Mesenteric fat pad (tissue), 1 donor: ENCODE data around the gene ARRB1. TPM values are rescaled to one million over a fixed set of nuclear protein-coding genes. Genes with fewer than 3 reads are reported as not detected.
"Not testable (repeated sequence)": the region's sequence is repeated elsewhere in the genome, so short reads cannot be mapped to it uniquely, and the experiment has no call there.

Experiments used
- DNase-seq: peaks from one replicate; pipeline ENCODE4 v3.0.0-alpha.2; 2020; ENCODE audit warnings: low spot score
- total RNA-seq: library from RNA; stranded (reverse); fragmentation: NEBNext Ultra II Directional; extraction: Animal tissue kit (Norgen Biotek cat#: 25700); gene quantifications from one replicate; pipeline ENCODE4 v1.2.1, GENCODE V29; 2021
- donor health status: DM: yes; HTN: yes; CAD: no.

Gene ARRB1
- total RNA-seq, 1 donor from 2014 or later: 112 TPM

DNA sequence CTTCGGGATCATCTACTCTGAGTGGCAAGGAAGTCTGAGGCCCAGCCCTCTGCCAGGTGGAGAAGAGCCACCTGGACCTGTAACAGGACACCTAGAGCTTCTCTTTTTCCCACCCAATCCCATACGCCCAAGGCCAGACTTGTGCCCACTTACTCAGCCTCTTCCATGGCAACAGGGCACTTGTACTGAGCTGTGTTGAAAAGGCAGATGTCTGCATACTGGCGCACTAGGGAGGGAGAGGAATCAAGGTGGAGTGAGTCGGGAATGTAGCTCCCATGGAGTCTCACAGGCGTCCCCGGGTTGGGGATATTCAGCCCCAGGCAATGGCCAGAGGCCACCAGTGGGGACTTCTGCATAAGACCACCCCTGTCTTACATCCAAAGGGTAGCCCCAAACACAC lies 74.8 kb downstream of the ARRB1 start:
- DNase-seq: peak; percentile 28

DNA sequence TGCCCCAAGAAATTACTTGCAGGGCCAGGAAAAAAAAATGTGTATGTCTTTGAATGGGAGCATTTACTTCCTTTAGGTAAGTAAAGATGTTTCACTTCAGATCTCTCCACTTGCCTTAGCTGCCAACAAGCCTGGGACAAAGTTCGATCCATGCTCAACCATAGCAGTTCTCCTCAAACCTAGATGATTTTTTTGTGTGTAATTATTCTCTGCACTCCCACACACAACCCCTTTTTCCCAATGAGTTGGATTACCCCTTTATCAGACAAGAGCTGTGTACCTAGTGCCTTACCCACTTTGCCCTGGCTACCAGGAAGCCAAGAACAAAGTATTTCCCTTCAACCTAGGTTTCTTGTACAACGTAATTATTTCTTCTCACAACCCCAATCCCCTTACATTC lies 75.3 kb downstream of the ARRB1 start:
- DNase-seq: no peak

DNA sequence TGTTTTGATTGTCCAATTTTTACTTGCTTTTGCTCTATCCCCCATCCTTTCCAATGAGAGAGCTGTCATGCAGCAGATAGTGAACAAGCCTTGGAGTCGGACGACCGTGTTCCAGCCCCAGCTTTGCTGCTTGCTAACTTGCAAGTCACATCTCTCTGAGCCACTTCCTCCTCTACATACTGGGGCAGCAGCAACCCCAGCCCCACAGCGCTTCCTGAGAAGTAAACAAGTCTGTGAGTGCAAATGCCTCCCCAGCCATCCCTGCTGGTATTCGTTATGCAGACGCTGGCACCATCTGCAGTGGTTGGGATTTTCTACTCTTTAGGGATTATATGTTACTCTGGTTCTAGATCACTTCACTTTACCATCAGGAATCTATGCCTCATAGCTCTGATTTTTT lies 75.9 kb downstream of the ARRB1 start:
- DNase-seq: peak; percentile 89

DNA sequence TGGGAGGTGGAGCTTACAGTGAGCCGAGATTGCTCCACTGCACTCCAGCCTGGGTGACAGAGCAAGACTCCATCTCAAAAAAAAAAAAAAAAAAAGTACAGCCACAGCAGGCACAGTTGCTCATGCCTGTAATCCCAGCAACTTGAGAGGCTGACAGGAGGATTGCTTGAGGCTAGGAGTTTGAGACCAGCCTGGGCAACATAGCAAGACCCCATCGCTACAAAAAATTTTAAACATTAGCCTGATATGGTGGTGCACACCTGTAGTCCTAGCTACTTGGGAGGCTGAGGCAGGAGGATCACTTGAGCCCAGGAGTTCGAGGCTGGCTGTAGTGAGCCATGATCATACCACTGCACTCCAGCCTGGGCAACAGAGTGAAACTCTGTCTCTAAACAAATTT lies 76.7 kb downstream of the ARRB1 start:
- DNase-seq: not testable (repeated sequence)

DNA sequence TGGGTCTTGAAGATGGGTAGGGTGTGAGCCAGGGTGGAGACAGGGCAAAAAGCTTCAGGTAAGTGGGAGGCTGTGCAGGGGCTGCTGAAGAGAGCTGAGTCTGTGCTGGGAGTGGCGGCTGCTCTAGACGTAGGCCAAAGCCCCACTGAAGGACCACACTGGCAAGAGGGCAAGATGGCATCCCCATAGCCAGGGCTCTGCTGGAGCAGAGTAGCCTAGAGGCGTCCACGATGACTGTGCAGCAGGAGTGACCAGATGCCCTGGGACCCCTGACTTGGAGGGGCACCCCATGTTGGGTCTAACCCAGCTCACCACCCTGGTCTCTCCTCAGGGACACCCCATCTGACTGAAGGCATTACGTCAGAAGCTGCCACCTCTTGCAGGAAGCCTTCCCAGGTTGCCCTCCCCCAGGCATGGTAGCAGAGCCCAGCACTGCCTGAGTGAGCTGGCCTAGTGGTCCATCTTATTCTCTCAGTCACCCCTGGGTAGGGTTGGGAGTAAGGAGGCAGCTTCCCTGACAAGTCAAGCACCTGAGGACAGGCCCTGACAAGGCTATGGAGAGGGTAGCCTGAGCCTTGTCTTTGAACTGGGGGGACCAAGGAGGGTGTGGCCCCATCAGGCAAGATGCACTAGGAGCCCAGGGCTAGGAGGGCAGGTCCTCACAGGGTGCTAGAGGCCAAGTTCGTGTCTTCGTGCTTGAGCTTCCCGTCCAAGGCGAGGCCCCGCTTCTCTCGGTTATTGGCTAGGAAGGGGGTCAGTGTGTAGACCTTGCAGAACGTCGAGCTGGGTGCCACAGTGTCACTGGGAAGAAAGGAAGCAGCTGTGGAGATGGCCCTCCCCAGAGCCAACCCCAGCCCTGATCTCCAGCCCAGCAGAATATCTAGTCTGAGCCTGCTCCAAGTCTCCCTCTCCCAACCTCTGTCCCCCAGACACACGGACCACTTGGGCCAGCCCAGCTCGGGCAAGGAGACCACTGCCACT lies 77.8 kb downstream of the ARRB1 start:
- DNase-seq: peak; percentile 82

DNA sequence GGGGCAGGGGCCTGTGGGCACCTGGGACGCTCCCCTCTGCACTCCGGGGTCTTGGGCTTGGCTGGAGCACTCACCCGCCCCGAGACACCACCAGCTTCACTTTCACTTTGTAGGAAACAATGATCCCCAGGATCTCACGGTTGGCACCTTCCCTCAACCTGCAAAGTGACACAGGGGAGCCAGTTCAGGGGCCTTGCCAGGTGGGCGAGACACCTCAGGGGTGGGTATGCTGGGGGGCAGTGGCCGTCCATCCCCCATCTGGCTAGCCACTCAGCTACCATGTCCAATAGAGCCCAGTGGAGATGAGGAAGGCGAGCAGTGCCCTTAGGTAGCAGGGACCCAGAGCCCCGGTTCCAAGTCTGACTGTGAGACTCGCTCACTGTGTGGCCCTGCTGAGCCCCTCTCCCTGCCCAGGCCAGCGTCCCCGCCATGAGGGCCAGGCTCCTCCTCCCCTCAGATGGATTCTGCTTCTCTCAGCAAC lies 78.6 kb downstream of the ARRB1 start:
- DNase-seq: peak; percentile 73

DNA sequence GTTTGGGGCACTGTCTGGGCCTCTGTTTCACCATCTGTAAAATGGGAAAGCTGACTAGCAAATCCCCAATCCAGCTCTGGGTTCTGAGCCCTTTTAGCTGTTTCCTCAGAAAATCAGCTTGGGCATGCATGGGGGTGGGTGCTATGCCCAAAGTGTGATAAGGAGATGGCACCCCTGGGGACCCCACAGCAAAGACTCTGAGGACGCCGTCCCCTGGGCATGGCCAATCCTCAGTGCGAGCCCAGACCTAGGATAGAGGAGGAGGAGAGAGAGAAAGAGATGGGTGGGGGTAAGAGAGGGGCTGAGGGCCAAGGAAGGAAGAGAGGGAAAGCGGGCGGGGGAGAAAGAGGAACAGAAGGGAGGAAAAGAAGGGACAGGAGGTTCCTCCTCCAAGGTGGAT lies 79.1 kb downstream of the ARRB1 start:
- peak; percentile 55 for DNase-seq

DNA sequence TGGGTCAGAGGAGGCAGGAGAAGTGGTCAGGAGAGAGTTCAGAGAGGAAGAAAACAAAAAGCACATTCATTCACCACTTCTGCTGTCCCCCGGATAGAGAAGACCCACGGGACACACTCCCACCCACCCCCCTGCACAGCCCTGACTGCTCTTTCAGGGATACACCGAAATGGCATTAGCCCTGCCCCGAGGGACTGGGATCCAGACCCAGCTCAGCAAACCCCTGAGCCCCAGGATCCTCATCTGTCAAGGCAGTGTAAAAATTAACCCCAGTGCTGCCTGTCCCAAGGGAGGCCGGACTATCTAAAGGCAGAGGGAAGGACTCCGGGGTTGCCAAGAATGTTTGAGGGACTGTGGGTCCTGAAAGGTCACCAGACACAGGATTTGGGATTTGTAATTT lies 79.7 kb downstream of the ARRB1 start:
- DNase-seq: no peak

DNA sequence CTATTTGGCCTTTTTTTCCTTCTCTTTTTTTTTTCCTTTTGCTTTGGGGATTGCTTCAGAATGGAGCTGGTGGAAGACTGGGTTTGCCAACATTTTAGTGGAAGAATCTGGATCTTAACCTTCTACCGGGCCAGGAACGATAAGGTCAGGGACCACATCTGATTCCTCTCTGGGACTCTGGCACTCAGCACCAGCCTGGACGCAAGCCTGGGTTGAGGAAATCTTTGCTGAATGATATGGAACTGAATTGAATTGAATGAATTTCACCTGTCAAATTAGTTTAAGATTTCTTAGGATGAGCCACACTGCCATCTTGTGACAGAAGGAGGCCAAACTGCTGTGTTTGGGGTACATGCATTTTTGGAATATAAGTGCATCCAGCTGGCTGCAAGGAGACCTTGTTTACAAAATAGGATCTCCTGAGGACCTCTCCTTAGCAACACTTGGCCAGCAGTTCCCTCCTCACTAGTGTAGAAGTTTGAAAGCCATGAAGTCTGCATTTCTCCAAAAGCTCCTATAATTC lies 80.5 kb downstream of the ARRB1 start:
- DNase-seq: no peak

DNA sequence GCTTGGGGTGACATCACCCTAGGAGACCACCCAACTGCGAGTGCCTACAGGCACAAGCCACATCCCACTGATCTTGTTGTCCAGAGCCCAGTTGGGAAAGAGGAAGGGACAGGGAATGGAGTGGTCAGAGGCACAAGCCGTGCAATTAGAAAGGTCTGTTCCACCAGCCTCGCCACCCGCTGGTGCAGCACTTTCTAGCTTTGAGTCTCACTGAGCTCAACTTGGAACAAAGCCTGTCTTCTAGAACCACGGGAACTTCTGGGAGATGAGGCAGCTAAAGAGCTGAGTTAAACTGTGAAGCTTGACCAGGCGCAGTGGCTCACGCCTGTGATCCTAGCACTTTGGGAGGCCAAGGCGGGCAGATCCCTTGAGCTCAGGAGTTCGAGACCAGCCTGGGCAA lies 81.6 kb downstream of the ARRB1 start:
- DNase-seq: no peak

DNA sequence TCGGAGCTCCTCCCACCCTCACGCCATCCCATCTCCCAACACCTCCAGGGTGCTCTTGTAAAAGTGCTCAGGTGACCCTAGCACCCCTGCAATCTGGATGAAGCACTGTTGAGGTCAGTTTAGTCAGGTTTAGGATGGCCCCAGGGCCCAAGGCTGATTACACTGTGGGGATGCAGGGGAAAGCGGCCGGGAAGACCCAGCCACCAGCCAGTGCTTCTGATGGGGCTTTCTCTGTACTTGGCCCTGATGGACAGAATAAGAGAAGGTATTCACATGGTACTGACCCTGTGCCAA lies 82.1 kb downstream of the ARRB1 start:
- no peak for DNase-seq

DNA sequence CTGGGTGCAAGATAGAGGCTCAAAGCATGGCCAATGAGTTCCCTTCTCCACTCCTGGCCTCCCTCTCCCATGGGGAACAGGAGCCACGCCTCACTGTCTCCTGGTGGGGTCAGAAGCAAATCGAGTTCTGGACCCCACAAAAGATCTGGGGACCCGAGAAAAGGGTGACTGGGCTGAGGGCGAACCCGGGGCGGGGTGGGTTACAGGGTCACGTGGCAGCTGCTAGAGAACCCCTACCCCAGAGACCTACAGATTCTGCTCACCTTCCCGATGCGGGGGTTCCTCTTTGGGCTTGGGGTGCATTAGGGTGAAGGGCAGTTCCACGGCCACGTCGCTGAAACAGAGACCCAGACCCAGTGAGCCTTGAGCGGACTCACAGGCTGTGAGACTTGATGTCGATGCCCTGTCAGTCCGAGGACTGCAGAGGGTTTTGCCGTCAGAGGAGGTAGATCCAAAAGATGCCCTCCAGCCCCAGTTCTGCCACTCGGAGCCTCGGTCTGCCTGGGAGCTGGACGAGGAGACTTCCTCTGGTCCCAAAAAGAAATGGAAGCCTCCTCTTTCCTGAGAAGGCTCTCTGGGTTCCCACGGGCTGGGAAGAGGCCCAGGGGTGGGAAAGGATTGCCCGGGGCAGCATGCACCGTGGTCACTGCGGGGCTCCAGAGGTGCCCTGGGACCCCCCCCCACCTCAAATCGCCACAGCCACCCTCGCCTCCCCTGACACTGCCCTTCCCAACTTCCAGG lies 82.7 kb downstream of the ARRB1 start:
- no peak for DNase-seq

DNA sequence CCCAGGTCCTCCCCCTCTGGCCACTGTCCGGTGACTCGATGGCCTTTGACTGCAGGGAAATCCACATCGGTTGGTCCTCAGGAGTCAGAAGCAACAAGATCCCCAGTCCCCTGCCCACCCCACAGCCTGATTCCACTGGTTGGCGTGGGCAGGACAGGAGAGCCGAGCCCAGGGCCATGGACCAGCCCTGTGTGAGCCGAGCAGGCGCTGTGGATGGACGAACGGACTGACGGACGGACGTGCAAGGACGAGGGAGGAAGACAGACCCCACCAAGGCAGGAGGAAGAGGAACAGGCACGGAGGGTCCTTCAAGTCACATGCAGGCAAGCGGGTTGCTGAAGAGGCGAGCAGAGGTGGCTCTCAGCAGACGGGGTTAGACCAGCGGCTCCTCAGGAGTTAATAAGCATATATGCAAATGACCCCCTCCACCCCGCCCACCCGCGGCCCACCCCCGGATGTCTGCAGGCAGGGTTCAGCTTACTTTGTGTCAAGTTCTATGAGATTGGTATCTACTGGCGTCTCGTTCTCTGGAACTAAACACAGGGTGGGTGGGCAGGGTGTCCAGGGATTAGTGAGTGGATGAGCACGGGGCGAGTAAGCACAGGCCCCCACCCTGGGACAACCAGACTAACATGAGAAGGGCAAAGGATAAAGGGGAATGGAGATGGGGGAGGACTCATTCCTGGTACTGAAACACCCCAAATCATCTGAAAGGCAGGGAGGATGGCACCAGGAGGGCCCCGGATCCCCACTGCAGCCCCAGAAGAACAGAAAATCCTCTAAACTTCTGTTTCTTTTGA lies 84.1 kb downstream of the ARRB1 start:
- DNase-seq: no peak

DNA sequence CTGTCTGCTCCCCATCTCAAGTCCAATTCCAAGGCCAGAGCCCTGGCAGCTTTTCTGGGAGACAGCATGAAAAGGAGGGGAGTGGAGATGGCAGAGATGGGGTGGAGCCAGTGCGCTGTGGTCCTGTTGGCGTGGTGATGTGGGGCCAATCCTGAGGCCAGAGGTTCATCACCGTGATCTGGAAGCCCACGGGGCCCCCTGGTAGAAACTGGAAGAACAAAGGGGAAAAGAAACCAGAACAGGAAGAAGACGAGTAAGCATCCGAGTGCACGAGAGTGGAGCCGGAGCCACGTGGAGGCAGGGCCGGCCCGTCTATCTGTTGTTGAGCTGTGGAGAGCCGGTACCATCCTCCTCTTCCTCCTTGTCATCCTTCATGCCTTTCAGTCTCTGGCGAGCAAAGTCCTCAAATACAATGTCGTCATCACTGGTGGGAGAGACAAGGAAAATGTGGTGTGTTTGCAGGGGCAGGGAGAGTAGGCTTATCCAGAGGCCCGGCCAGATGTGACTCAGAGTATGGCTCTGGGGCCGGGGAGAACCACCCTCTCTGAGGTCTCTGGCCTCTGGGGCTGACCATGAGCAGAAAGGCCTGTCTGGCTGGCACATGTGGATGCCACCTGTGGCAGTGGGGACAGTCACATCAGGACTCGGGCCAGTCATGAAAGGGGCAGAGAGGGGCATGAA lies 85.5 kb downstream of the ARRB1 start:
- no peak for DNase-seq

DNA sequence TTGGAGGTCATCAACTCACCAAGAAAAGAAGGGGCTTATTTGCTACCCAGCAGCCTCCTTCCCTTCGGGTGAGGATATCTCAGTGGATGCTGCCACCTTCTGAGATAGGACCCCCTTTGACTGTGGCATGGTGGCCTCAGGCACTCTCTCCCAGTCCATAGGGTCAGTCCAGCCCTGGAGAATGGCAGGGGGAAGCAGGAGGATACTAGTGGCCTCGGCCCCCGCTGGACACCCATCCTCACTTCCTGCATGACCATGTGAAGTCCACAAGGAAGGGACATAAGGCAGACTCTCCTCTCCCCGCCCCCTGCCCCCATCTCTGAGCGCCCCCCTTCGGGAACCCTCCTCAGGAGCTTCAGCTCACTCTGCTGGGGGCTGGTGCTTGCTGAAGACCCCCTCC lies 86.5 kb downstream of the ARRB1 start:
- no peak for DNase-seq

DNA sequence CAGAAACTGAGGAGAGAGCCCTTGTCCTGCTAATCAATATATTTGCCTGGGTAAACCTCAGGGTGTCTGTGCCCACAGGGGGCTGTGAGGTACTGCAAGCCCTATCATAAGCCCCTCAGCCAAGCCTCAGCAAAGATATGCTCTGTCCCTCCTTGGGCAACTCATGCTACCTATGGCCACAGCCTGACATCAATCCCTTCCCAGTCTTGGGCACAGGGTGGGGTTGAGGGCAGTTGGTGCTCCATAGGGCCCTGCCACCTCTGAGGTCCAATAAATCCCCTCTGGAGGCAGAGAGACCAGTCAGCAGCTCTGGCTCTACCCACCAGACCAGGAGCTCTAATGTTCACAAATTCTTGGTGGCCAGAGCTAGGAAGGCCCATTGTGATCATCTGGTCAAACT lies 87.1 kb downstream of the ARRB1 start:
- no peak for DNase-seq

DNA sequence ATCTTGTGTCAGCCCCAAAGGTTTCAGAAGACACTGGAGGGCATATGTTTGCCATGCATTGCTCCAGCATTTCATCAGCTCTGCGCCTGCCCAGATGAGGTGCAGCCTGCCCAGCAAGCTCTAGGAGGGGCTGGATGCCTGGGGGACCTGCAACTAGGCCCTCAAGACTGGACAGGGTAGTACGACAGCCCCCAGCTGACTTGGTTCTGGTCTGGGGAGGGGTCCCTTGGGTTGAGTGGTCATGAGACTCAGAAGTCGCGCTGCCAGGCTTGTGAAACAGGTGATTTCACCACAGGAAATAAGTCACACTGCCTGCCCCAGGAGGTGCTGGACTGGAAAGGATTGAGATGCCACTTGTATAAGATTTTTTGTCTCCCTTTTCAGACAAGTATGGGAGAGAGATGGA lies 87.5 kb downstream of the ARRB1 start:
- no peak for DNase-seq

DNA sequence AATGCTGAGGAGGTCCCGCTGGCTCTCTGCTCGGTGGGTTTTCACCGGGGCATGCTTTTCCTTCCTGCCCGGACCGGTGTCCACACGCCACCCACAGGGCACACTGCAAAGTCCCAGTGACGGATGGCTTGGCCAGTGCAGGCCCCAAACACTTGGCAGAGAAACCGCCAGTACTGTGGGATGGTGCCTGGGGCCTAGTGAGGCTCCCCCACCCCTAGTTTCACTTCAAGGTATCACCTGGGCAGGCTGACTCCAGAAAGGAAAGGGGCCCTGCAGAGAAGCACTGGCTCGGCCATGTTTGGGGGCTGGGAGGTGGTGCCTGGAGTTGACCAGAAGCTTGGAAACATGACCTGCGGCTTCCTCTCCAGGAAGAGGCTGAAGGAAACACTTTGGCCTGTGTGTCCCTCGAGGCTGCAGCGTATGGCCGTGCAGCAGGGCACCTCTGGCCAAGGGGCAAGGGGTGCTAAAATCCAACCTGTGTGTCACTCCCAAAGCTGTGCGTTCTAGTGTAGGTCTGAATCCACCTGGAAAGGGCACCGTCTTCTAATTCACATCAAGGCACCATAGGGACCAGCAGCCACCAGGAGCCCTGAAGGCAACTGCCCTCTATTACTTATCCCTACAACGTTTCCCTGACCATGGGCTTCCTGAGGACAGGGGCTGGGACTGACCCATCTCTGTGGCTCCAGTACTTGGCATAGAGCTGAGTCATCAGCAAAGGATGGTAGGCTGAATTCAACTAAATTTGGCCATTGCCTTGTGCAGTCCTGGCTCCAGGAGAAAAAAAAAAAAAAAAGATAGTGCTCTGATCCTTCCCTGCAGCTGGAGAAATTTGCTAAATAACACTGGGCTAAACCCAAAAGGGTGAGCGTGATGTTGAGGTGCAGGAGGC lies 88.3 kb downstream of the ARRB1 start:
- DNase-seq: peak; percentile 82

DNA sequence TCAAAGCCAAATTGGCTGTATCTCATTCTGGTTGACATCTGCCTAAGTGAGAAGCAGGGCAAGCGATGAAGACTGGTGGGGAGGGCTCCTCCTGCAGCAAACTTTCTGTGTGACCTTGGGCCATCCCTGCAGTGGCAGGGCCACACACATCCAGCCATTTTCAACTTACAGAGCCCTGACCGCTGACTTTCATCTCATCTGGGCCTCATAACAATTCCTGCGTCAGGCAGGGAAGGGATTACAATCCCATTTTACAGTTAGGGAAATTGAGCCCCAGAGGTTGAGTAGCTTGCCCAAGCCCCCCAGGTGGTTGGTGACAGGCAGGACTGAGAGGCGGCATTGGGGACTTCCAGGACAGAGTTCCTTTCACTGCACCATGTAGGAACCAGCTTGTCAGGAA lies 89.0 kb downstream of the ARRB1 start:
- peak; percentile 51 for DNase-seq

DNA sequence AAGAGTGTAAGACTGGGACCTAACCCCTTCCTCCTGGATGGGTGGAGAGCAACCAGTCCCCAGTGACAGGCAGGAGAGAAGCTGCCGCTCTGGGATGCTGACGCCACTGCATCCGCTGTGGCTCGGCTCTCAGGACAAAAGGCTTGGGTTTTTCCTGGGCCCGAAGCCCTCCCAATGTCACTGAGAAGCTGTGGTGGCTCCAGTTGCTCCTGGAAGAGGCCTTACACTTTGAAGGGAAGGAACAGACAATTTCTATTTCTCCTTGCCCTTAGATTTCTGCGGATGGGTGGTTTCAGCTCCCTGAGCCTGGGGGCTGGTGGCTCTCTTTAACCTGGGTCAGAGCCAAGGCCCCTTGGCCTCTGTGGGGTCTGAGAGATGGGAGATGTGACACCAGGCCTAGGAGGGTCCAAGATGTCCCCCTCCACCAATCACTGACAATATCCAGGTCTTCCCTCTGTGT lies 89.5 kb downstream of the ARRB1 start:
- peak; percentile 30 for DNase-seq
